Measurements from ENCODE around the gene FXYD2.
A peak's percentile ranks its signal among the peaks of the same experiment; 100 is the strongest.
"Not testable (repeated sequence)": the region's sequence is repeated elsewhere in the genome, so short reads cannot be mapped to it uniquely, and the experiment has no call there.

Gene FXYD2

GRCh38 chr11:117810056-117810451 lies 14.5 kb downstream of the FXYD2 start:
- not testable (repeated sequence) for H4K12ac ChIP-seq (ENCODE audit: low read depth, low read length); H3K27ac ChIP-seq (ENCODE audit: low read depth, low read length); H4K8ac ChIP-seq (ENCODE audit: low read depth, low read length); H2AK5ac ChIP-seq (ENCODE audit: low read length); H2BK12ac ChIP-seq (ENCODE audit: low read length); H3K4ac ChIP-seq (ENCODE audit: low read depth, low read length); H3K9ac ChIP-seq (ENCODE audit: low read length); H4K91ac ChIP-seq (ENCODE audit: low read depth, low read length); H3K9me3 ChIP-seq (ENCODE audit: insufficient read depth, low read depth, low read length); H2AFZ ChIP-seq (ENCODE audit: insufficient read depth, low read length, poor library complexity); H3K36me3 ChIP-seq (ENCODE audit: control insufficient read depth in 1 of 2, insufficient read depth in 2 of 2, low read length in 2 of 2); H3K27me3 ChIP-seq (ENCODE audit: insufficient read depth, low read length); H2BK5ac ChIP-seq (ENCODE audit: low read depth, low read length, poor library complexity); H3K18ac ChIP-seq (ENCODE audit: low read length); H3K4me2 ChIP-seq (ENCODE audit: low read length); H3K14ac ChIP-seq (ENCODE audit: low read length); H3K4me1 ChIP-seq (ENCODE audit: control insufficient read depth in 1 of 2, insufficient read depth in 2 of 2, low read length in 2 of 2); H3K79me2 ChIP-seq (ENCODE audit: control insufficient read depth, insufficient read depth, low read length, poor library complexity); DNase-seq; H3K23ac ChIP-seq (ENCODE audit: low read length); H3K4me3 ChIP-seq (ENCODE audit: low read depth, low read length); H2BK120ac ChIP-seq (ENCODE audit: insufficient read depth, low read length, poor library complexity); H3K79me1 ChIP-seq (ENCODE audit: low read length)
- WGBS (ENCODE audit: extremely low coverage, insufficient coverage, insufficient read length), result 99% methylated on average over 2 of the region's 12 CpGs

GRCh38 chr11:117809236-117810055 lies 15.1 kb downstream of the FXYD2 start:
- Histone ChIP-seq H4K8ac (ENCODE audit: low read depth, low read length) (no peak overlapping the region), H3K4me1 (ENCODE audit: control insufficient read depth in 1 of 2, insufficient read depth in 2 of 2, low read length in 2 of 2) (no peaks in the 10 kb centered on the region), H4K91ac (ENCODE audit: low read depth, low read length) (no peak overlapping the region), H3K27me3 (ENCODE audit: insufficient read depth, low read length) (no peaks in the 10 kb centered on the region), H3K79me2 (ENCODE audit: control insufficient read depth, insufficient read depth, low read length, poor library complexity) (no peaks in the 10 kb centered on the region), H3K4me2 (ENCODE audit: low read length) (no peak overlapping the region), H2AK5ac (ENCODE audit: low read length) (no peak overlapping the region), H4K12ac (ENCODE audit: low read depth, low read length) (no peak overlapping the region), H3K9ac (ENCODE audit: low read length) (no peak overlapping the region), H3K4me3 (ENCODE audit: low read depth, low read length) (no peak overlapping the region), H2BK12ac (ENCODE audit: low read length) (no peak overlapping the region), H3K18ac (ENCODE audit: low read length) (no peak overlapping the region), H3K27ac (ENCODE audit: low read depth, low read length) (no peak overlapping the region), H3K9me3 (ENCODE audit: insufficient read depth, low read depth, low read length) (no peaks in the 10 kb centered on the region), H3K14ac (ENCODE audit: low read length) (no peak overlapping the region), H3K36me3 (ENCODE audit: control insufficient read depth in 1 of 2, insufficient read depth in 2 of 2, low read length in 2 of 2) (no peaks in the 10 kb centered on the region), H2BK120ac (ENCODE audit: insufficient read depth, low read length, poor library complexity) (no peak overlapping the region), H3K4ac (ENCODE audit: low read depth, low read length) (no peak overlapping the region), H3K79me1 (ENCODE audit: low read length) (no peaks in the 10 kb centered on the region), H3K23ac (ENCODE audit: low read length) (no peak overlapping the region), H2AFZ (ENCODE audit: insufficient read depth, low read length, poor library complexity) (no peak overlapping the region), H2BK5ac (ENCODE audit: low read depth, low read length, poor library complexity) (no peak overlapping the region)
- peak; percentile 54 to 68 for DNase-seq
- WGBS (ENCODE audit: extremely low coverage, insufficient coverage, insufficient read length), result 100% methylated on average over 2 of the region's 22 CpGs

- H3K4me2 ChIP-seq (ENCODE audit: low read length), result no peak overlapping the region
- no peaks in the 10 kb centered on the region for H3K79me1 ChIP-seq (ENCODE audit: low read length)
- H3K23ac ChIP-seq (ENCODE audit: low read length), result no peak overlapping the region
- H3K9ac ChIP-seq (ENCODE audit: low read length), result no peak overlapping the region
- no peaks in the 10 kb centered on the region for H3K79me2 ChIP-seq (ENCODE audit: control insufficient read depth, insufficient read depth, low read length, poor library complexity)
- no peak overlapping the region for H2AK5ac ChIP-seq (ENCODE audit: low read length)
- no peaks in the 10 kb centered on the region for H3K9me3 ChIP-seq (ENCODE audit: insufficient read depth, low read depth, low read length)
- no peak overlapping the region for H2BK5ac ChIP-seq (ENCODE audit: low read depth, low read length, poor library complexity)
- WGBS (ENCODE audit: extremely low coverage, insufficient coverage, insufficient read length), result no CpG with 5 or more reads among the region's 12 CpGs
- no peak overlapping the region for H3K14ac ChIP-seq (ENCODE audit: low read length)
- no peak overlapping the region for H3K27ac ChIP-seq (ENCODE audit: low read depth, low read length)
- H4K8ac ChIP-seq (ENCODE audit: low read depth, low read length), result no peak overlapping the region
- no peak overlapping the region for H4K12ac ChIP-seq (ENCODE audit: low read depth, low read length)
- H3K18ac ChIP-seq (ENCODE audit: low read length), result no peak overlapping the region
- no peak overlapping the region for H2BK120ac ChIP-seq (ENCODE audit: insufficient read depth, low read length, poor library complexity)
- H2BK12ac ChIP-seq (ENCODE audit: low read length), result no peak overlapping the region
- no peaks in the 10 kb centered on the region for H3K4me1 ChIP-seq (ENCODE audit: control insufficient read depth in 1 of 2, insufficient read depth in 2 of 2, low read length in 2 of 2)
- no peak overlapping the region for H3K4ac ChIP-seq (ENCODE audit: low read depth, low read length)
- H4K91ac ChIP-seq (ENCODE audit: low read depth, low read length), result no peak overlapping the region
- no peak overlapping the region for H2AFZ ChIP-seq (ENCODE audit: insufficient read depth, low read length, poor library complexity)
- no peaks in the 10 kb centered on the region for H3K36me3 ChIP-seq (ENCODE audit: control insufficient read depth in 1 of 2, insufficient read depth in 2 of 2, low read length in 2 of 2)
- no peaks in the 10 kb centered on the region for H3K27me3 ChIP-seq (ENCODE audit: insufficient read depth, low read length)
- no peak for DNase-seq
- no peak overlapping the region for H3K4me3 ChIP-seq (ENCODE audit: low read depth, low read length)
These were observed 15.8 kb downstream of the FXYD2 start for GRCh38 chr11:117808784-117809183.

- Histone ChIP-seq H3K14ac (ENCODE audit: low read length) (no peak overlapping the region), H3K9me3 (ENCODE audit: insufficient read depth, low read depth, low read length) (no peaks in the 10 kb centered on the region), H3K18ac (ENCODE audit: low read length) (no peak overlapping the region), H3K23ac (ENCODE audit: low read length) (no peak overlapping the region), H4K91ac (ENCODE audit: low read depth, low read length) (no peak overlapping the region), H3K4ac (ENCODE audit: low read depth, low read length) (no peak overlapping the region), H3K27me3 (ENCODE audit: insufficient read depth, low read length) (no peaks in the 10 kb centered on the region), H2BK5ac (ENCODE audit: low read depth, low read length, poor library complexity) (no peak overlapping the region), H2BK12ac (ENCODE audit: low read length) (no peak overlapping the region), H4K8ac (ENCODE audit: low read depth, low read length) (no peak overlapping the region), H3K79me1 (ENCODE audit: low read length) (no peaks in the 10 kb centered on the region), H3K9ac (ENCODE audit: low read length) (no peak overlapping the region), H3K36me3 (ENCODE audit: control insufficient read depth in 1 of 2, insufficient read depth in 2 of 2, low read length in 2 of 2) (no peaks in the 10 kb centered on the region), H3K27ac (ENCODE audit: low read depth, low read length) (no peak overlapping the region), H3K4me3 (ENCODE audit: low read depth, low read length) (no peak overlapping the region), H3K4me1 (ENCODE audit: control insufficient read depth in 1 of 2, insufficient read depth in 2 of 2, low read length in 2 of 2) (no peaks in the 10 kb centered on the region), H3K4me2 (ENCODE audit: low read length) (no peak overlapping the region), H4K12ac (ENCODE audit: low read depth, low read length) (no peak overlapping the region), H2AFZ (ENCODE audit: insufficient read depth, low read length, poor library complexity) (no peak overlapping the region), H2AK5ac (ENCODE audit: low read length) (no peak overlapping the region), H2BK120ac (ENCODE audit: insufficient read depth, low read length, poor library complexity) (no peak overlapping the region), H3K79me2 (ENCODE audit: control insufficient read depth, insufficient read depth, low read length, poor library complexity) (no peaks in the 10 kb centered on the region)
- WGBS (ENCODE audit: extremely low coverage, insufficient coverage, insufficient read length), result no CpG with 5 or more reads among the region's 22 CpGs
- DNase-seq, result peak; percentile 49 to 82
These were observed 16.8 kb downstream of the FXYD2 start for GRCh38 chr11:117807482-117808327.
